Suprapubic skin (tissue), 4 donors: ENCODE measurements around the gene UXS1. TPM values are rescaled to one million over a fixed set of nuclear protein-coding genes. Genes with fewer than 3 reads are reported as not detected.

Experiments used
- DNase-seq, 2 donors: peaks; one replicate each; pipeline ENCODE4 v3.0.0-alpha.2; 2019; ENCODE audit warnings: low spot score in 2 of 2
- H3K27ac ChIP-seq: fragments of 200-600 bp; sonication (generic); one replicate; pipeline ENCODE4 v1.5.1; 2019
- H3K27me3 ChIP-seq: fragments of 200-600 bp; sonication (generic); one replicate; pipeline ENCODE4 v1.5.1; 2019
- H3K36me3 ChIP-seq: fragments of 200-600 bp; sonication (generic); one replicate; pipeline ENCODE4 v1.5.1; 2019
- H3K4me1 ChIP-seq: fragments of 200-600 bp; sonication (generic); one replicate; pipeline ENCODE4 v1.5.1; 2019
- H3K4me3 ChIP-seq: fragments of 200-600 bp; sonication (generic); one replicate; pipeline ENCODE4 v1.5.1; 2019; ENCODE audit warnings: mild to moderate bottlenecking
- H3K9me3 ChIP-seq: fragments of 200-600 bp; sonication (generic); one replicate; pipeline ENCODE4 v1.5.1; 2019
- CTCF ChIP-seq, 2 donors: fragments of 200-600 bp in 1 of 2; fragments of 450-650 bp in 1 of 2; sonication (generic) in 1 of 2; IDR thresholded peaks; one replicate each; pipeline ENCODE4 v1.5.1; 2016 to 2019; ENCODE audit warnings: antibody characterized with exemption in 2 of 2, mild to moderate bottlenecking in 1 of 2, moderate library complexity in 1 of 2
- EP300 ChIP-seq: sonication (generic); formaldehyde crosslinking; IDR thresholded peaks from one replicate; pipeline ENCODE4 v1.6.1; 2017; ENCODE audit warnings: antibody characterized with exemption
- POLR2A ChIP-seq, 2 donors: fragments of 450-650 bp; IDR thresholded peaks; one replicate each; pipeline ENCODE4 v1.6.1; 2017; ENCODE audit warnings: antibody characterized with exemption in 2 of 2, mild to moderate bottlenecking in 2 of 2, moderate library complexity in 2 of 2
- POLR2AphosphoS5 ChIP-seq, 3 donors: sonication (generic); formaldehyde crosslinking; IDR thresholded peaks; one replicate each; pipeline ENCODE4 v1.6.1; 2017; ENCODE audit warnings: antibody characterized with exemption in 3 of 3
- WGBS: methylation state at CpG from one replicate; pipeline ENCODE4 v1.1.5; 2018; 5-methylcytosine and 5-hydroxymethylcytosine counted together
- total RNA-seq, 4 donors: library from RNA; depleted of rRNA; stranded (reverse); fragments of >200 nt; gene quantifications; one replicate each; pipeline ENCODE4 v1.1.0, GENCODE V29; 2016

UXS1 gene
- total RNA-seq, 4 donors from 2014 or later: 24.6 to 73.3 (median 58.7) TPM

GRCh38 chr2:106201661-106202060 is 7.6 kb upstream of the UXS1 start:
- 97% methylated on average over 2 of the region's 2 CpGs for WGBS
- TF ChIP-seq POLR2A (IDR thresholded peaks at IDR 0.05) (no peak), POLR2AphosphoS5 (IDR thresholded peaks at IDR 0.05) (no peak), CTCF (IDR thresholded peaks at IDR 0.05) (no peak), EP300 (no peak)

GRCh38 chr2:106197878-106198277 is 3.8 kb upstream of the UXS1 start:
- H3K36me3 ChIP-seq: no peaks in the 10 kb centered on the region
- DNase-seq: no peak
- no peak for TF ChIP-seq POLR2AphosphoS5 (IDR thresholded peaks at IDR 0.05)
- TF ChIP-seq EP300: no peak
- no peak for TF ChIP-seq CTCF (IDR thresholded peaks at IDR 0.05)
- no peak for TF ChIP-seq POLR2A (IDR thresholded peaks at IDR 0.05)
- H3K4me1 ChIP-seq: peaks cover 13% of the 10 kb centered on the region
- no peak overlapping the region for H3K27ac ChIP-seq
- WGBS: 32% methylated on average over 3 of the region's 3 CpGs
- no peak overlapping the region for H3K4me3 ChIP-seq
- H3K27me3 ChIP-seq: no peaks in the 10 kb centered on the region
- H3K9me3 ChIP-seq: no peaks in the 10 kb centered on the region

More at GRCh38 chr2:106201661-106202060, 7.6 kb upstream of the UXS1 start:
- no peak for DNase-seq
- Histone ChIP-seq H3K36me3 (no peaks in the 10 kb centered on the region), H3K4me1 (no peaks in the 10 kb centered on the region), H3K27ac (no peak overlapping the region), H3K27me3 (no peaks in the 10 kb centered on the region), H3K9me3 (no peaks in the 10 kb centered on the region), H3K4me3 (no peak overlapping the region)

GRCh38 chr2:106195981-106196380 is 1.9 kb upstream of the UXS1 start:
- Histone ChIP-seq H3K9me3 (no peaks in the 10 kb centered on the region), H3K27me3 (no peaks in the 10 kb centered on the region), H3K27ac (no peak overlapping the region), H3K36me3 (no peaks in the 10 kb centered on the region), H3K4me3 (no peak overlapping the region), H3K4me1 (peaks cover 23% of the 10 kb centered on the region)
- no peak for DNase-seq
- whole genome bisulfite sequencing: 81% methylated on average over 6 of the region's 6 CpGs
- TF ChIP-seq EP300 (no peak), CTCF (IDR thresholded peaks at IDR 0.05) (no peak), POLR2A (IDR thresholded peaks at IDR 0.05) (no peak), POLR2AphosphoS5 (IDR thresholded peaks at IDR 0.05) (no peak)

GRCh38 chr2:106195456-106195855 is 1.4 kb upstream of the UXS1 start:
- no peaks in the 10 kb centered on the region for H3K36me3 ChIP-seq
- no peak overlapping the region for H3K4me3 ChIP-seq
- TF ChIP-seq EP300: no peak
- peaks cover 23% of the 10 kb centered on the region for H3K4me1 ChIP-seq
- no peaks in the 10 kb centered on the region for H3K9me3 ChIP-seq
- H3K27ac ChIP-seq: no peak overlapping the region
- no peaks in the 10 kb centered on the region for H3K27me3 ChIP-seq
- WGBS: 91% methylated on average over 6 of the region's 6 CpGs
- no peak for DNase-seq

GRCh38 chr2:106193690-106193976 is 468 bp downstream of the UXS1 start:
- Histone ChIP-seq H3K36me3 (no peaks in the 10 kb centered on the region), H3K9me3 (no peaks in the 10 kb centered on the region), H3K27me3 (no peaks in the 10 kb centered on the region), H3K27ac (peak overlapping the region; percentile 55), H3K4me1 (peaks cover 30% of the 10 kb centered on the region), H3K4me3 (peak overlapping the region; percentile 67)
- peak; percentile 72 to 81 for DNase-seq
- TF ChIP-seq POLR2A (IDR thresholded peaks at IDR 0.05): no peak
- no peak for TF ChIP-seq POLR2AphosphoS5 (IDR thresholded peaks at IDR 0.05)
- no peak for TF ChIP-seq CTCF (IDR thresholded peaks at IDR 0.05)
- TF ChIP-seq EP300: no peak
- no CpG with 5 or more reads among the region's 37 CpGs for WGBS
